IMR-90 (cell line): ENCODE measurements around the gene ST7. TPM values are rescaled to one million over a fixed set of nuclear protein-coding genes. Genes with fewer than 3 reads are reported as not detected.

Source experiments
- ATAC-seq: fragments of 200-7000 bp; cut with Tn5 transposase; 2 replicates; pipeline ENCODE4 v1.9.1; 2020; ENCODE audit warnings: low read depth, mild to moderate bottlenecking, moderate library complexity
- BruUV-seq: library from RNA; stranded (reverse); fragments of 400-500 nt; replicated peaks from 2 replicates; lab custom pipeline; 2021; lab: Mats Ljungman, UMichigan
- CTCF ChIA-PET: fragments of 300-600 bp; formaldehyde crosslinking; extraction: SDS; loops from one replicate; lab custom pipeline; 2021; ENCODE audit warnings: antibody characterized with exemption; lab: Yijun Ruan, JAX
- POLR2A ChIA-PET: fragments of 300-600 bp; sonication (Branson Sonifier 250); formaldehyde crosslinking; loops from one replicate; lab custom pipeline; 2022; ENCODE audit warnings: antibody characterized with exemption; ENCODE audit not compliant: unreplicated experiment; lab: Charles Lee
- DNase-seq: peaks from one replicate; pipeline ENCODE4 v3.0.0; 2013
- H2AFZ ChIP-seq: replicated peaks from 2 replicates; pipeline ENCODE3; 2013; ENCODE audit warnings: low read length, mild to moderate bottlenecking; ENCODE audit not compliant: poor library complexity
- H2AK5ac ChIP-seq: 2 replicates; pipeline ENCODE4 v1.6.1; 2013; ENCODE audit warnings: low read depth, low read length, inconsistent platforms
- H2AK9ac ChIP-seq: replicated peaks from 2 replicates; pipeline ENCODE3; 2013; ENCODE audit warnings: mild to moderate bottlenecking, low read depth, low read length, moderate library complexity; ENCODE audit not compliant: poor library complexity
- H2BK120ac ChIP-seq: 2 replicates; pipeline ENCODE4 v1.6.1; 2013; ENCODE audit warnings: low read depth, low read length, inconsistent platforms
- H2BK15ac ChIP-seq: 3 replicates; pipeline ENCODE4 v1.6.1; 2013; ENCODE audit warnings: low read depth, low read length, inconsistent platforms
- H2BK20ac ChIP-seq: 2 replicates; pipeline ENCODE4 v1.6.1; 2013; ENCODE audit warnings: low read depth, mild to moderate bottlenecking, inconsistent platforms, low read length, moderate library complexity
- H2BK5ac ChIP-seq: 2 replicates; pipeline ENCODE4 v1.6.1; 2013; ENCODE audit warnings: mild to moderate bottlenecking, low read depth, low read length, inconsistent platforms; ENCODE audit not compliant: poor library complexity, severe bottlenecking
- H3K14ac ChIP-seq: replicated peaks from 2 replicates; pipeline ENCODE4 v1.6.1; 2013; ENCODE audit warnings: low read depth, low read length, inconsistent platforms
- H3K18ac ChIP-seq: 2 replicates; pipeline ENCODE4 v1.6.1; 2013; ENCODE audit warnings: low read depth, low read length, control low read depth
- H3K23ac ChIP-seq: 2 replicates; pipeline ENCODE4 v1.6.1; 2013; ENCODE audit warnings: low read depth, low read length, inconsistent platforms
- H3K27ac ChIP-seq: 2 replicates; pipeline ENCODE4 v1.5.1; 2013; ENCODE audit warnings: mild to moderate bottlenecking, control low read depth, low read length; ENCODE audit not compliant: insufficient read depth
- H3K27me3 ChIP-seq: 2 replicates; pipeline ENCODE4 v1.6.1; 2013; ENCODE audit warnings: low read length; ENCODE audit not compliant: control insufficient read depth, insufficient read depth
- H3K36me3 ChIP-seq: 2 replicates; pipeline ENCODE4 v1.6.1; 2013; ENCODE audit warnings: low read length, mixed read lengths; ENCODE audit not compliant: control insufficient read depth, insufficient read depth
- H3K4ac ChIP-seq: 2 replicates; pipeline ENCODE4 v1.6.1; 2013; ENCODE audit warnings: low read depth, low read length, inconsistent platforms
- H3K4me1 ChIP-seq: 2 replicates; pipeline ENCODE4 v1.6.1; 2013; ENCODE audit warnings: low read length, mixed read lengths; ENCODE audit not compliant: control insufficient read depth, insufficient read depth
- H3K4me2 ChIP-seq: 2 replicates; pipeline ENCODE4 v1.6.1; 2013; ENCODE audit warnings: low read depth, mild to moderate bottlenecking, control low read depth, low read length, moderate library complexity
- H3K4me3 ChIP-seq: 2 replicates; pipeline ENCODE4 v1.5.1; 2013; ENCODE audit warnings: low read depth, mild to moderate bottlenecking, control low read depth, low read length, moderate library complexity; ENCODE audit not compliant: insufficient read depth
- H3K56ac ChIP-seq: 2 replicates; pipeline ENCODE4 v1.6.1; 2013; ENCODE audit warnings: low read length, inconsistent platforms; ENCODE audit not compliant: insufficient read depth; ENCODE audit errors: extremely low read depth
- H3K79me1 ChIP-seq, 2 experiments: 2 replicates each; pipeline ENCODE4 v1.6.1; 2013; ENCODE audit warnings: low read length in 2 of 2, inconsistent platforms in 1 of 2, low read depth in 1 of 2
- H3K9ac ChIP-seq: 2 replicates; pipeline ENCODE4 v1.6.1; 2013; ENCODE audit warnings: low read depth, low read length, control low read depth
- H3K9me1 ChIP-seq: 2 replicates; pipeline ENCODE4 v1.6.1; 2013; ENCODE audit warnings: low read length, inconsistent platforms; ENCODE audit not compliant: insufficient read depth
- H3K9me3 ChIP-seq: 2 replicates; pipeline ENCODE4 v1.6.1; 2013; ENCODE audit warnings: low read length; ENCODE audit not compliant: control insufficient read depth, insufficient read depth
- H4K20me1 ChIP-seq: 2 replicates; pipeline ENCODE4 v1.6.1; 2013; ENCODE audit warnings: low read length, inconsistent platforms; ENCODE audit not compliant: insufficient read depth
- H4K5ac ChIP-seq: 2 replicates; pipeline ENCODE4 v1.6.1; 2013; ENCODE audit warnings: mild to moderate bottlenecking, low read depth, low read length, control low read depth
- H4K8ac ChIP-seq, 2 experiments: 2 replicates each; pipeline ENCODE4 v1.6.1; 2013; ENCODE audit warnings: low read depth in 2 of 2, low read length in 2 of 2, control low read depth in 1 of 2, inconsistent platforms in 1 of 2
- H4K91ac ChIP-seq: 2 replicates; pipeline ENCODE4 v1.6.1; 2013; ENCODE audit warnings: low read depth, low read length, inconsistent platforms; ENCODE audit not compliant: insufficient read depth
- CEBPB ChIP-seq: IDR thresholded peaks from 2 replicates; pipeline ENCODE4 v1.6.1; 2012; ENCODE audit warnings: low read depth, low read length, improper control_type of control experiment
- CTCF ChIP-seq: conservative IDR thresholded peaks from 2 replicates; pipeline ENCODE4 v1.5.1; 2012; ENCODE audit warnings: mild to moderate bottlenecking, low read depth, low read length, improper control_type of control experiment
- ELK1 ChIP-seq: fragments of 150-350 bp; IDR thresholded peaks from 2 replicates; pipeline ENCODE4 v1.6.1; 2016; ENCODE audit warnings: low read depth, mild to moderate bottlenecking, low read length, moderate library complexity, borderline replicate concordance
- FOS ChIP-seq: fragments of 150-350 bp; IDR thresholded peaks from 2 replicates; pipeline ENCODE4 v1.6.1; 2016; ENCODE audit warnings: low read depth, low read length
- MAZ ChIP-seq: IDR thresholded peaks from 2 replicates; pipeline ENCODE4 v1.6.1; 2012; ENCODE audit warnings: low read depth, mild to moderate bottlenecking, low read length, improper control_type of control experiment, moderate library complexity, borderline replicate concordance
- MXI1 ChIP-seq: IDR thresholded peaks from 2 replicates; pipeline ENCODE4 v1.6.1; 2012; ENCODE audit warnings: low read depth, mild to moderate bottlenecking, low read length, moderate library complexity, borderline replicate concordance
- POLR2A ChIP-seq: IDR thresholded peaks from 2 replicates; pipeline ENCODE4 v1.6.1; 2012; ENCODE audit warnings: mild to moderate bottlenecking, low read depth, low read length
- RAD21 ChIP-seq: IDR thresholded peaks from 2 replicates; pipeline ENCODE4 v1.6.1; 2012; ENCODE audit warnings: low read length, improper control_type of control experiment
- RCOR1 ChIP-seq: IDR thresholded peaks from 2 replicates; pipeline ENCODE4 v1.6.1; 2012; ENCODE audit warnings: mild to moderate bottlenecking, low read length, improper control_type of control experiment; ENCODE audit not compliant: insufficient replicate concordance
- SMC3 ChIP-seq: fragments of 150-350 bp; IDR thresholded peaks from 2 replicates; pipeline ENCODE4 v1.6.1; 2016; ENCODE audit warnings: low read depth, mild to moderate bottlenecking, antibody characterized with exemption, low read length, moderate library complexity
- WGBS, 2 experiments: methylation state at CpG; one replicate each; pipeline versions ENCODE4 v1.1.5 to v1.1.7; 2013; ENCODE audit warnings: missing lambda C conversion rate in 2 of 2; ENCODE audit not compliant: insufficient read length in 1 of 2; ENCODE audit errors: extremely low coverage in 2 of 2; 5-methylcytosine and 5-hydroxymethylcytosine counted together
- dilution Hi-C: fragments of 300-500 bp; cut with HindIII; formaldehyde crosslinking; loops from one replicate; pipeline ENCODE4 v1.14.3; 2018; ENCODE audit warnings: low sequenced_read_pairs; ENCODE audit not compliant: unreplicated experiment
- in situ Hi-C: fragments of 300-500 bp; cut with MboI; formaldehyde crosslinking; loops from 3 replicates; pipeline ENCODE4 v1.14.3; 2019; ENCODE audit warnings: low sequenced_read_pairs, inconsistent platforms, mixed read lengths
- intact Hi-C: fragments of 100-400 bp; cut with micrococcal nuclease; formaldehyde crosslinking; loops from 2 replicates; pipeline ENCODE4 v1.10.0; 2022
- polyA plus RNA-seq, 3 experiments: library from polyadenylated mRNA; depleted of rRNA; stranded (reverse); fragments of >200 nt; gene quantifications; 2 replicates each; pipeline ENCODE4 v1.2.3, GENCODE V29; 2012; ENCODE audit warnings: low replicate concordance in 1 of 3
- total RNA-seq: library from RNA; depleted of rRNA; stranded (reverse); fragments of >200 nt; gene quantifications from 2 replicates; pipeline ENCODE4 v1.2.3, GENCODE V29; 2012
- TF ChIP-seq, protein P1 (sequence below): fragments of 150-350 bp; IDR thresholded peaks from 2 replicates; pipeline ENCODE4 v1.6.1; 2017; ENCODE audit warnings: mild to moderate bottlenecking, antibody characterized with exemption, low read length, low read depth

Gene ST7
- total and polyA plus RNA-seq, 2 of the 4 experiments (the other 2 are of a cell fraction), result 18.6 to 26.0 TPM

GRCh38 chr7:117068511-117069145 lies 115.3 kb downstream of the ST7 start:
- Histone ChIP-seq H3K4me1 (no peaks in the 10 kb centered on the region; the same call in 1 of the 2 replicates), H3K27ac (no peak overlapping the region), H2BK5ac (no peak overlapping the region), H4K8ac (0 out of 4 replicates have a peak overlapping the region, but pooled peaks of 1 of the 2 experiments have one; percentile 3), H3K4ac (no peak overlapping the region), H3K56ac (no peak overlapping the region), H4K91ac (no peak overlapping the region), H3K14ac (no peak overlapping the region), H2AK9ac (no peak overlapping the region), H2AK5ac (no peak overlapping the region), H3K4me2 (no peak overlapping the region), H3K4me3 (no peak overlapping the region), H3K9me3 (no peaks in the 10 kb centered on the region), H3K36me3 (no peaks in the 10 kb centered on the region), H2BK15ac (no peak overlapping the region), H3K79me1 (peaks cover 21 to 26% of the 10 kb centered on the region in 2 experiments), H2BK20ac (no peak overlapping the region), H2AFZ (no peak overlapping the region), H3K18ac (no peak overlapping the region), H4K20me1 (0 out of 2 replicates have a peak, but pooled peaks cover 2% of the 10 kb centered on the region), H2BK120ac (no peak overlapping the region), H3K9me1 (no peaks in the 10 kb centered on the region), H3K9ac (no peak overlapping the region), H4K5ac (no peak overlapping the region), H3K27me3 (no peaks in the 10 kb centered on the region), H3K23ac (no peak overlapping the region)
- intact Hi-C loops (no loop called here), dilution Hi-C loops (no loop called here), in situ Hi-C loops (no loop called here)
- DNase-seq (no peak), ATAC-seq (no peak)
- CTCF ChIA-PET, result interaction anchor here (1.1 kb wide), 1 partner anchor 59 kb away, joined by 3 read pairs; no protein-coding TSS in a partner anchor
- no CpG with 5 or more reads among the region's 5 CpGs for whole genome bisulfite sequencing, 2 experiments
- BruUV-seq, result no TSS peak
- POLR2A ChIA-PET, result no interaction called here
- TF ChIP-seq SMC3, result no peak
- TF ChIP-seq POLR2A, result no peak
- no peak for TF ChIP-seq ELK1
- TF ChIP-seq, protein P1, sequence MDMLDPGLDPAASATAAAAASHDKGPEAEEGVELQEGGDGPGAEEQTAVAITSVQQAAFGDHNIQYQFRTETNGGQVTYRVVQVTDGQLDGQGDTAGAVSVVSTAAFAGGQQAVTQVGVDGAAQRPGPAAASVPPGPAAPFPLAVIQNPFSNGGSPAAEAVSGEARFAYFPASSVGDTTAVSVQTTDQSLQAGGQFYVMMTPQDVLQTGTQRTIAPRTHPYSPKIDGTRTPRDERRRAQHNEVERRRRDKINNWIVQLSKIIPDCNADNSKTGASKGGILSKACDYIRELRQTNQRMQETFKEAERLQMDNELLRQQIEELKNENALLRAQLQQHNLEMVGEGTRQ, result no peak
- no peak for TF ChIP-seq MAZ
- TF ChIP-seq RAD21, result no peak
- TF ChIP-seq FOS, result no peak
- TF ChIP-seq CEBPB, result no peak
- no peak for TF ChIP-seq MXI1
- TF ChIP-seq CTCF, result no peak
- TF ChIP-seq RCOR1, result no peak
